ENCODE data around the gene PPP2R2C.
A peak's percentile ranks its signal among the peaks of the same experiment; 100 is the strongest.

The PPP2R2C gene

GRCh38 chr4:6502147-6502546 is 29.7 kb upstream of the PPP2R2C start:
- no peak for DNase-seq (ENCODE audit: low read depth in 1 of 2, low spot score in 1 of 2)
- no peak for TF ChIP-seq JUND (IDR thresholded peaks at IDR 0.05; ENCODE audit: low read depth)
- in situ Hi-C loops (cut with HindIII; ENCODE audit: low pct_unique_long_range_greater_than_20kb, low sequenced_read_pairs), result no loop called here

- TF ChIP-seq JUND (IDR thresholded peaks at IDR 0.05; ENCODE audit: low read depth), result no peak
- in situ Hi-C loops (cut with HindIII; ENCODE audit: low pct_unique_long_range_greater_than_20kb, low sequenced_read_pairs), result no loop called here
- DNase-seq (ENCODE audit: low read depth in 1 of 2, low spot score in 1 of 2), result no peak
Observed at GRCh38 chr4:6501171-6501570, 28.8 kb upstream of the PPP2R2C start.

- no peak for DNase-seq (ENCODE audit: low read depth in 1 of 2, low spot score in 1 of 2)
- in situ Hi-C loops (cut with HindIII; ENCODE audit: low pct_unique_long_range_greater_than_20kb, low sequenced_read_pairs), result no loop called here
Observed at GRCh38 chr4:6500481-6501140, 28.2 kb upstream of the PPP2R2C start.

GRCh38 chr4:6499238-6499600 is 26.8 kb upstream of the PPP2R2C start:
- DNase-seq (ENCODE audit: low read depth in 1 of 2, low spot score in 1 of 2), result no peak
- in situ Hi-C loops (cut with HindIII; ENCODE audit: low pct_unique_long_range_greater_than_20kb, low sequenced_read_pairs), result no loop called here
- no peak for TF ChIP-seq JUND (IDR thresholded peaks at IDR 0.05; ENCODE audit: low read depth)

More at GRCh38 chr4:6500481-6501140, 28.2 kb upstream of the PPP2R2C start:
- no peak for TF ChIP-seq JUND (IDR thresholded peaks at IDR 0.05; ENCODE audit: low read depth)

GRCh38 chr4:6498511-6499237 is 26.3 kb upstream of the PPP2R2C start:
- TF ChIP-seq JUND (IDR thresholded peaks at IDR 0.05; ENCODE audit: low read depth), result no peak
- in situ Hi-C loops (cut with HindIII; ENCODE audit: low pct_unique_long_range_greater_than_20kb, low sequenced_read_pairs), result no loop called here
- no peak for DNase-seq (ENCODE audit: low read depth in 1 of 2, low spot score in 1 of 2)

- in situ Hi-C loops (cut with HindIII; ENCODE audit: low pct_unique_long_range_greater_than_20kb, low sequenced_read_pairs), result no loop called here
- DNase-seq (ENCODE audit: low read depth in 1 of 2, low spot score in 1 of 2), result no peak
- TF ChIP-seq JUND (IDR thresholded peaks at IDR 0.05; ENCODE audit: low read depth), result no peak
Observed at GRCh38 chr4:6497796-6498195, 25.4 kb upstream of the PPP2R2C start.

GRCh38 chr4:6495736-6496135 is 23.3 kb upstream of the PPP2R2C start:
- DNase-seq (ENCODE audit: low read depth in 1 of 2, low spot score in 1 of 2), result no peak
- TF ChIP-seq JUND (IDR thresholded peaks at IDR 0.05; ENCODE audit: low read depth), result no peak
- in situ Hi-C loops (cut with HindIII; ENCODE audit: low pct_unique_long_range_greater_than_20kb, low sequenced_read_pairs), result no loop called here

- in situ Hi-C loops (cut with HindIII; ENCODE audit: low pct_unique_long_range_greater_than_20kb, low sequenced_read_pairs), result no loop called here
- TF ChIP-seq JUND (IDR thresholded peaks at IDR 0.05; ENCODE audit: low read depth), result no peak
- DNase-seq (ENCODE audit: low read depth in 1 of 2, low spot score in 1 of 2), result no peak
Observed at GRCh38 chr4:6495296-6495590, 22.8 kb upstream of the PPP2R2C start.

GRCh38 chr4:6494431-6495295 is 22.2 kb upstream of the PPP2R2C start:
- no peak for DNase-seq (ENCODE audit: low read depth in 1 of 2, low spot score in 1 of 2)
- in situ Hi-C loops (cut with HindIII; ENCODE audit: low pct_unique_long_range_greater_than_20kb, low sequenced_read_pairs), result no loop called here
- no peak for TF ChIP-seq JUND (IDR thresholded peaks at IDR 0.05; ENCODE audit: low read depth)

- in situ Hi-C loops (cut with HindIII; ENCODE audit: low pct_unique_long_range_greater_than_20kb, low sequenced_read_pairs), result no loop called here
- peak; percentile 48 to 63 for DNase-seq (ENCODE audit: low read depth in 1 of 2, low spot score in 1 of 2)
- TF ChIP-seq JUND (IDR thresholded peaks at IDR 0.05; ENCODE audit: low read depth), result no peak
Observed at GRCh38 chr4:6493658-6494304, 21.4 kb upstream of the PPP2R2C start.

GRCh38 chr4:6492861-6493657 is 20.6 kb upstream of the PPP2R2C start:
- no peak for DNase-seq (ENCODE audit: low read depth in 1 of 2, low spot score in 1 of 2)
- no peak for TF ChIP-seq JUND (IDR thresholded peaks at IDR 0.05; ENCODE audit: low read depth)
- in situ Hi-C loops (cut with HindIII; ENCODE audit: low pct_unique_long_range_greater_than_20kb, low sequenced_read_pairs), result no loop called here

GRCh38 chr4:6492027-6492590 is 19.7 kb upstream of the PPP2R2C start:
- TF ChIP-seq JUND (IDR thresholded peaks at IDR 0.05; ENCODE audit: low read depth), result no peak
- DNase-seq (ENCODE audit: low read depth in 1 of 2, low spot score in 1 of 2), result no peak
- in situ Hi-C loops (cut with HindIII; ENCODE audit: low pct_unique_long_range_greater_than_20kb, low sequenced_read_pairs), result no loop called here

All from T47D (cell line).